ENCODE data around the gene TP53RK. TPM values are rescaled to one million over a fixed set of nuclear protein-coding genes. Genes with fewer than 3 reads are reported as not detected.

Gene TP53RK
- total and polyA plus RNA-seq, 2 of the 13 experiments (the other 11 are each of a cell fraction or from before 2014, with no cell fraction given): 12.9 to 25.5 TPM

GRCh38 chr20:46666818-46667515 lies 22.3 kb downstream of the TP53RK start (continued):
- TF ChIP-seq TFDP1 (CRISPR knock-in tag; IDR thresholded peaks at IDR 0.05; ENCODE audit: borderline replicate concordance): peak; percentile 75
- TF ChIP-seq KLF6 (CRISPR knock-in tag; IDR thresholded peaks at IDR 0.05): peak; percentile 97; the same call in 1 of the 2 replicates
- TF ChIP-seq ZHX1 (CRISPR knock-in tag; IDR thresholded peaks at IDR 0.05; ENCODE audit: low read depth): peak; percentile 91; the same call in 1 of the 2 replicates
- TF ChIP-seq KLF16 (CRISPR knock-in tag; IDR thresholded peaks at IDR 0.05): peak in 1 of 2 experiments; percentile 100; a peak in 2 of 4 replicates
- peak; percentile 100 for TF ChIP-seq IKZF5 (CRISPR knock-in tag; IDR thresholded peaks at IDR 0.05)
- no peak for TF ChIP-seq PCBP2 (optimal IDR thresholded peaks at IDR 0.05; ENCODE audit: low read depth, low read length, poor library complexity, severe bottlenecking)
- TF ChIP-seq AGO2 (optimal IDR thresholded peaks at IDR 0.05; ENCODE audit: low read depth, low read length): no peak
- peak; percentile 99 for TF ChIP-seq RXRA (CRISPR knock-in tag; IDR thresholded peaks at IDR 0.05)
- TF ChIP-seq ZBTB43 (CRISPR knock-in tag; conservative IDR thresholded peaks at IDR 0.05): peak; percentile 96
- 0 out of 2 replicates have a peak, but pooled peaks have one; percentile 55 for TF ChIP-seq DMTF1 (CRISPR knock-in tag; IDR thresholded peaks at IDR 0.05)
- peak; percentile 71 for TF ChIP-seq RAD21 (CRISPR knock-in tag; IDR thresholded peaks at IDR 0.05)
- TF ChIP-seq ZNF7 (CRISPR knock-in tag; IDR thresholded peaks at IDR 0.05): no peak
- TF ChIP-seq CCDC6 (CRISPR knock-in tag; IDR thresholded peaks at IDR 0.05): peak; percentile 98
- TF ChIP-seq SATB2 (CRISPR knock-in tag; IDR thresholded peaks at IDR 0.05): peak; percentile 77; the same call in 1 of the 2 replicates
- TF ChIP-seq IKZF1 (IDR thresholded peaks at IDR 0.05): no peak
- TF ChIP-seq NFE2 (CRISPR knock-in tag; IDR thresholded peaks at IDR 0.05): no peak
- TF ChIP-seq TBX3 (IDR thresholded peaks at IDR 0.05; ENCODE audit: borderline replicate concordance): peak; percentile 90
- TF ChIP-seq SP2 (CRISPR knock-in tag; IDR thresholded peaks at IDR 0.05): no peak
- TF ChIP-seq ZNF777 (CRISPR knock-in tag; IDR thresholded peaks at IDR 0.05): peak; percentile 73
- TF ChIP-seq MXD4 (CRISPR knock-in tag; IDR thresholded peaks at IDR 0.05): peak; percentile 85
- TF ChIP-seq ONECUT2 (CRISPR knock-in tag; IDR thresholded peaks at IDR 0.05): peak; percentile 93
- TF ChIP-seq TGIF2 (CRISPR knock-in tag; IDR thresholded peaks at IDR 0.05): peak; percentile 97

Data from HepG2 (cell line).